Uterus (tissue), 2 donors: ENCODE data around the gene MARCHF6.

Experiments used
- CTCF ChIP-seq, 4 experiments: fragments of 200-600 bp in 2 of 4; fragments of 450-650 bp in 2 of 4; sonication (generic) in 2 of 4; IDR thresholded peaks; one replicate each; pipeline ENCODE4 v1.5.1; 2016 to 2019; ENCODE audit warnings: antibody characterized with exemption in 4 of 4, mild to moderate bottlenecking in 2 of 4, moderate library complexity in 1 of 4
- POLR2A ChIP-seq, 2 donors: fragments of 450-650 bp; IDR thresholded peaks; one replicate each; pipeline ENCODE4 v1.6.1; 2016; ENCODE audit warnings: antibody characterized with exemption in 2 of 2, mild to moderate bottlenecking in 1 of 2, moderate library complexity in 1 of 2

- TF ChIP-seq POLR2A (IDR thresholded peaks at IDR 0.05) (no peak), CTCF (IDR thresholded peaks at IDR 0.05) (no peak)
These were observed 31.6 kb upstream of the MARCHF6 start for GRCh38 chr5:10321882-10322281.
